ENCODE results near the gene SEZ6L.

DNA sequence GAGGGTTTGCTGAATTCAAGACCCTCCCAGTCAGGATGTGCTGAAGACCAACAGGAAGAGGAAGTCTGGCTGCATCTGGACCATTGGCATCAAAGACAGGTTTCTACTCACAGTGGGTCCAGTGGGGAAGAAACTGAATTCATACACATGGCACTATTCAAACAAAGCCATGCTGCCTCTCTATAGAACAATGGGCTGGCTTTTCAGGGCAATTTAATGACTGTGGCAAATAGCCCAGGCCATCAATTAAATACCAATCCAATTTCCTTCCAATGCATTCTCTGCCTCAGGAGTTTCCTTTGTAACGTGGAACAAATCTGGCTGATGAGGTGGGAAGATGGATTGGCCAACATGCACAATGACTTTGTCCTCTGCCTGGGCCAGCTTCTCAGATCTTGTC, 98.6 kb downstream of the SEZ6L start:
- TF ChIP-seq EZH2 (IDR thresholded peaks at IDR 0.05) (no peak), POLR2AphosphoS5 (IDR thresholded peaks at IDR 0.05; ENCODE audit: borderline replicate concordance, low read depth, low read length) (no peak), FOXP2 (optimal IDR thresholded peaks at IDR 0.05; ENCODE audit: control extremely low read depth, extremely low read length, insufficient read depth) (no peak)
